GM19025 (cell line): ENCODE data around the gene B4GALNT3.

ENCODE experiments used
- ATAC-seq: cut with Tn5 transposase; IDR thresholded peaks from one replicate; pipeline ENCODE4 v1.9.1; 2021; ENCODE audit warnings: mild to moderate bottlenecking, low read depth, moderate library complexity; ENCODE audit not compliant: unreplicated experiment

The B4GALNT3 gene

GRCh38 chr12:466762-467161, 7.0 kb downstream of the B4GALNT3 start:
- no peak for ATAC-seq

- ATAC-seq, result no peak
These were observed 7.9 kb downstream of the B4GALNT3 start for GRCh38 chr12:467591-467990.

- no peak for ATAC-seq
These were observed 9.1 kb downstream of the B4GALNT3 start for GRCh38 chr12:468671-469389.

GRCh38 chr12:470133-470532, 10.4 kb downstream of the B4GALNT3 start:
- no peak for ATAC-seq

GRCh38 chr12:473198-473597, 13.5 kb downstream of the B4GALNT3 start:
- ATAC-seq, result no peak

GRCh38 chr12:473863-474577, 14.3 kb downstream of the B4GALNT3 start:
- no peak for ATAC-seq

- ATAC-seq, result no peak
These were observed 15.5 kb downstream of the B4GALNT3 start for GRCh38 chr12:475286-475685.

GRCh38 chr12:479161-479560, 19.4 kb downstream of the B4GALNT3 start:
- no peak for ATAC-seq

- no peak for ATAC-seq
These were observed 21.4 kb downstream of the B4GALNT3 start for GRCh38 chr12:480831-481816.

- ATAC-seq, result no peak
These were observed 22.3 kb downstream of the B4GALNT3 start for GRCh38 chr12:482061-482460.

- no peak for ATAC-seq
These were observed 24.4 kb downstream of the B4GALNT3 start for GRCh38 chr12:484096-484495.

- no peak for ATAC-seq
These were observed 30.5 kb downstream of the B4GALNT3 start for GRCh38 chr12:490260-490659.

GRCh38 chr12:495466-495865, 35.7 kb downstream of the B4GALNT3 start:
- no peak for ATAC-seq

- no peak for ATAC-seq
These were observed 37.0 kb downstream of the B4GALNT3 start for GRCh38 chr12:496736-497135.

GRCh38 chr12:497501-498160, 37.9 kb downstream of the B4GALNT3 start:
- ATAC-seq, result no peak

- ATAC-seq, result no peak
These were observed 40.2 kb downstream of the B4GALNT3 start for GRCh38 chr12:499837-500458.

- ATAC-seq, result no peak
These were observed 42.1 kb downstream of the B4GALNT3 start for GRCh38 chr12:501722-502447.

GRCh38 chr12:503111-503761, 43.5 kb downstream of the B4GALNT3 start:
- ATAC-seq, result no peak

GRCh38 chr12:505221-505620, 45.5 kb downstream of the B4GALNT3 start:
- no peak for ATAC-seq
